ENCODE measurements around the gene GPR55.

Gene GPR55

DNA sequence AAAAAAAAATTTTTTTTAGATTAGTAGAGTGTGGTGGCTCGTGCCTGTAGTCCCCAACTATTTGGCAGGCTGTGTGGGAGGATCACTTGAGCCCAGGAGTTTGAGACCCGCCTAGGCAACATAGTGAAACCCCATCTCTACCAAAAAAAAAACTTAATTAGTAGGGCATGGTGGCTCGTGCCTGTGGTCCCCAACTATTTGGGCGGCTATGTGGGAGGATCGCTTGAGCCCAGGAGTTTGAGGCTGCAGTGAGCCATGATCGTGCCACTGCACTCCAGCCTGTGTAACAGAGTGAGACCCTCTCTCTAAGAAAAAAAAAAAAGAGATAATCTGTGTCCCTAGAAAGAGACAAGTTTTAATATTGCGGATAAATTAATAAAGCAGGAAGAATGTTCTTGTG, 8.8 kb downstream of the GPR55 start:
- DNase-seq = no peak

DNA sequence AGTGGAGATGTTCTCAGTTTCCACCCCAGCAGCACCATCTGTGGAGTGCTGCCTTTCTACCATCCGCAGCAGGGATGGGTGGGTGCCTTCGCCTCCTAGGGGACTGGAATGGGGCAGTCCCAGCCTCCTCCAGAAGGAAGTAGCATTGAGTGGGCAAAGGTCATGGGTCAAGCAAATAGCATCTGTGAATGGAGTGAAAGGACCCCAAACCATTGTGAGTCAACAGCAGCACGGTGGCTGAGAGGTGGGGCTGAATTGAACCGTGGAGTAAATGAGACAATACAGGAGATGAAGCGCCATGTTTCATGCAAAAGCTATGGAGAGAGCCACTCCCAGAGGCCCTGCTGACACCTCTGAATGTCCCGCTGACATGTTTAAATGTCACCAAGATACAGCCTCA, 9.7 kb downstream of the GPR55 start:
- DNase-seq = no peak

DNA sequence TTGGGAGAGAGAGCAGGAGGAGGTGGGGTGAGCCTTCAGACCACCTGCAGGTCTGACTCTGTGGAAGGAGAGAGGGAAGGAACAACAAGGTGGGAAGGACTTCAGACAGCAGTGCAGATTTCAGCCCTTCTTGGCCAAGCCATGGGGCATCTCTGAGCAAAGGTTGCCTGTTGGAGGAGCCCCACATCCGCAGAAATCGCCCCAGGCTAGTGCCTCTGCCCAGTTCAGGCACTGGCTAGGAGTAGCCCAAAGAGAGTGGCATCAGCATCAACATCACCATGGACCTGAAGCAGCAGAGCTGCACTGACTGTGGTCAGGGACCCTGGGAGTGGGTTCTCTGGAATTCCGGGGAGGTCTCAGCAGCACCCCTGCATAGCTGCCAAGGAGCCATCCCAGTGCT, 10.2 kb downstream of the GPR55 start:
- DNase-seq = no peak

DNA sequence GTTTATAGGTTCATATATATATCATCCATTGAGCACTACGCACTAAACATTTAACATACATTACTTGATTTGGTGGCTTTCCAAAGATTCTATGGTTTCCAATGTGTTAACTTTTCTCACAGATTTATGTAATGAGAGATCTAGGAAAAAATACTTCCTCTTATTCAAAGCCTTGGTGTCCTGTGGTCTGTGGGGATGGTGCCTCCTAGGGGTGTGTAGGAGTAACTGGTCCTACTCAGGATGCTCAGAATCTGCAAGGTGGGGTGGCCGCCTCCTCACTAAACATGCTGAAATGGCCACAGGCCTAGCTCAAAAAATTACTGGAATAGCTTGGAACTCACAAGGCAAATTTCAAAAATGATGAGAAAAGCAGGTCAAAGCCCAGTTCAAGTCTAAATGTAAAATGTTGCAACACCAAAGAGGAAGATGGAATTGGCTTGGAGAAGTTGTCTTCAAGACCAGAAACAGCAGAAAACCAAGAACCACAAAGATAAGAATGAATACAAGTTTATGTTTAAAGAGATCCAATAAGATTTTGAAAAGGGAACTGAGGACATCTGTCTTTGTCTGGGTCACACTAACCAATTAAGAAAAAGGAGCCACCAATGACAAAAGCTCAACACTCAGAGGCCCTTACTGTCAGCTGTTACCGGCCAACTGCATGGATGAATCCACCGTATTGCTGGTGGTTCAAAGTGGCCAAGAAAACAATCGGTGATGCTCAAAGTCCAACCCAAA, 11.5 kb downstream of the GPR55 start:
- no peak for DNase-seq

DNA sequence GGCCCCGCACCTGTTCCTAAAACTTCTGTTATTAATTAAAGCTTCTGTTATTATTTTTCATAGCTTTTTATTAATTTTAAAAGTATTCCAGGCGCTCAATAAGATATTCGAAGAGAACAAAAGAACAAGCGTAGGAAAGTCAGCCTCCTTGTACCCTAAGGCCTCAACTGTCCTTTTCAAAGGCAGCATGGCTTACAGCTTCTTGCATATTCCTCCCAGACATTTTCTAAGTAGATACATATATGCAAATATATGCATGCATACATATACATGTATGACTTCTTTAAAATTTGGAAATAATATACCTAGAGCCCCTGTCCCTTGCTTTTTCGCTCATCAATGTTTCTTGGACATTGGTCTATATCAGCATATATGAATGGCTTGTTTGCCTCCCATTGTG, 12.3 kb downstream of the GPR55 start:
- DNase-seq = no peak

DNA sequence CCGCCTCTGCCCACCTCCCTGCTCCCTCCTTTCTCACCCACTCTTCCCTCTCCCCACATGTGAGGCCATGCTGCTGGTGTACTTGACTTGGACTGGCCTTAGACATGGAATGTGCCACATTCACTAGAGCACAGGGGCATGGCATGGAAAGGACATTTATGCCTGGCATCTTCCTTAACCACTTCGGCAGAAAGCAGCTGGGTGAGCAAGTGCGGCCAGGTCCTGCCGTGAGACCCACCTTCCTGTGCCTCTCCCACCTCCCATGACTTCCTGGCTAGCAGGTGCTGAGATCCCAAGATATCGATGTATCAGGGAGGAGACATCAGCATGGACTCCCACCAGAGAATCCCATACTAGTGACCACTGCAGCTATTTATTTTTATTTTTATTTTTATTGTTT, 13.0 kb downstream of the GPR55 start:
- no peak for DNase-seq

DNA sequence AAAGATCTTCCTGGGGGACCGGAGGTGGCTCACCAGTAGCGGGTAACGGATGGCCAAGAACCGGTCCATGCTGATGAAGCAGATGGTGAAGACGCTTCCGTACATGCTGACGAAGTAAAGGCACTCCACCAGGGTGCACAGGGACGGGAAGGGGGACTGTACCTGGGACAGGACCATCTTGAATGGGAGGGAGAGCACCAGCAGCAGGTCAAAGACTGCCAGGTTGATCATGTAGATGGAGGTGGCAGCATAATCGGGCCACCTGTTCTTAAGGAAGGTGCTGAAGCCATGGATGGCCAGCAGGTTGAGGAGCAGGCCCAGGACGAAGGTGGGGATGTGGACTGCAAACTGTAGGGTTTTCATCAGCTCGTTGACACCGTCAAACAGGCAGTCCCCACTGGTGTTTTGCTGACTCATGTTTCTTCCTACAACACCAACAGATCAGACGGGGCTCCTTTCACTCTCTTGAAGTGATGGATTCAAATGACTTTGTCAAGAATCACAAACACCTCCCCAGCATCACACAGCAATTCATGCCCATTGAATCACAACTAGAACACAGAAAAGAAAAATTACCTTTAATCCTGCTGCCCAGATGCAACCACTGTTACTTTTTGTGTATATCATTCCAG, 14.4 kb downstream of the GPR55 start:
- no peak for DNase-seq

DNA sequence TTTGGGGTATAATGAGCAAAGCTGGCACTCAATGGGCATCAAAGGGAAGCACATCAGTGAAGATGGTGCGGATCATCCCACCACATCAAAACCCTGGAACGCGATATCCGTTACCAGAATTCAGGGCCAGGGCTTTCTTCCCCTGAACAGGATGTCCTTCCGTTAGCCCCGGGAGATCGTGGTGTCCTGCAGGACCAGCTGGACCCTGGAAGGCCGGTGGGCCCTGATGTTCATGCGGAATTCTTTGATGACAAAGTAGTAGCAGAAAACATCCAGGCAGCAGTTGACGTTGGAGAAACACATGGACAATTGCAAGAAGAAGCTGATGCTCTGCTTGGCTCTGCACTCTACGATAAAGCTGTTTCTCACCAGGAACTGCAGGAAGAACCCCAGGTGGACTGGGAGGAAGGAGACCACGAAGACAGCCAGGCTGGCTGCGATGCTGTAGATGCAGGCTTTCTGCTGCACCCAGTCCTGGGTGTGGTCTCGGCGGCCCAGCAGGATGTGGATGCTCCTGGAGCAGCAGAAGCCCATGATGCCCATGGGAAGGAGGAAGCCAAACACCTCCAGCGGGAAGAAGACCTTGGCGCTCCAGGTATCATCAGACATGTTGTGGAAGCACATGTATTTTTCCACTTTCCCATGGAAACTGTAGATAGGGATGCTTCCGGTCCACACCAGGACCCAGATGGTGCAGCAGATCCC, 15.0 kb downstream of the GPR55 start:
- DNase-seq = no peak

DNA sequence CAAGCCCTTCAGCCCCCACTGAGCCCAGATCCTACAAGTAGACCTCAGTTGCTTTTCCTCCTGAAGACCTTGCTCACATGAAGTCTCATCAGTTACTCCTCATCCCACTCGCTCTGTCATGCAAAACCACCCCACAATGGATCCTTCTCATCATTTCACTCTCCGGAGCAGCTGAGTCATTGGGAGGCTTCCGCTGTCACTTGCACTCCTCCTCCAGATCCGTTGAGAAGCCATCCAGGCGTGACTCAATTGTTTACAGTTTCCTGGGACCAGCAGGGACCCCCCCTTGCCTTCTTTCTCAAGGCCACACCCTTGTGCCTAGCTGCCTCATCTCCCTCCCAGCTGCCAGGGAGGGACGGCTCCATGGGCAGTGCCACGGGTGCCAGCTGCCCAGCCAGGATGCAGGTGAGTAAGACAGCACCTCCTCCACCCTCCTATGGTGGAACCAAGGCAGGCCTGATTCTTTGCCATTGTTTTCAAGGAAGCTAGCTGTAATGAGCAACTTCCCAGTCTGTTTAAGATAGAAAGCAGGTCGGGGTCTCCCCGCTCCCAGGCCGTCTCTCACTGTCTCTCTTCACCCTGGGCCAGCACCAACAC, 16.3 kb downstream of the GPR55 start:
- peak; percentile 82 for DNase-seq

DNA sequence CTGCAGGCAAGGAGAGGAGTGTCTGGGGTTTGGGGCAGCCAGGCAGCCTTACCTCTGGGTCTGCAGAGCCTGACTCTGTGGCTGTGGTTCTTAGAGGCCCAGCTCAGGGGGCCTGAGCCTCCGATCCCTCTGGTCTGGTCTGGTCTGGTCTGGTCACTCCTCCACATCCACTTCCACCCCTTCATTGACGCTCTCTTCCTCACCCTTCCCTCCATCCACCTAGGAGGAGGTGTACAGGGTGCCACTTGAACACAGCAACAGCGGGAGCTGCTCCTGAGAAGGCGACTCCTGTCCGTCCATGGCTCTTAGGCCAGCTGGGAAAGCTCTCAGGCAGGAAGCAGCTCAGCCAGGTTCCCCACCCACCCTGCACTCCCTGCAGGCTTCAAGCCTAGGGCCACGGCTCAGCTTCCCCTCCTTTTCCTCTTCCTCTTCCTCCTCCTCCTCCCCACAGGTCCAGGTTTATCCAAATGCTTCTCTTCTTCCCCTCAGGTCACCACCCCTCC, 16.9 kb downstream of the GPR55 start:
- DNase-seq = no peak

DNA sequence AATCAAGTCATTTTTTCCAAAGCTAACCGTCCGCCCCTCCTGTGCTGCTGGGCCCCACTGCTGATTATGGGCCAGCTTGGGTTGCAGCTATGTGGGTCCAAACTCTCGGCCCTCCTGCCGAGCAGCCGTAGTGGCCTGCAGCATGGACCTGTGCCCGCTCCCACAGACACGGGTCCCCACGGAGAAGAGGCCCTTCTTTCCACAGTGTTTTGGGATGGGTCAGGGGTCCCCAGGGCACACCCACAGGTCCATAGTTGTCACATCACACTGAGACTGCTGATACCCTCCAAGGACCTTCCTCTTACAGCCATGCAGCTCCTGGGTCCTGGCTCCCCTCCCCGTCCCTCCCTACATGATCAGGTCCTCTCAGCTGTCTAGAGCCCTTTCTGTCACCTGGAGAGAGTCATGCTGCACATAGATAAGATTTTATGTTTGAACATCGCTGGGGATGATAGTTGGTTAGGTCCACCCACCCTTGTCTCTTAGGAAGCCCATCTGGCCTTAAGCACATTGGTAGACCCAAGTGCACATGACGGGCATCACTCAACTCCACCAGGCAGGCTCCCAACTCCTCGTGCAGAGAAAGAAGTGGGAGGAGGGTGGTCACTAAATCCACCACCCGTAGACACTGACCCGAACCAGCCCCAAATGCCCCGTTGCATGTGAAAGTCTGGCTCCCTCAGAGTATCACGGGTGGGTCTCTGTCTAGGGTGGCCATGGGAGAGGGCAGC, 17.5 kb downstream of the GPR55 start:
- DNase-seq = no peak

DNA sequence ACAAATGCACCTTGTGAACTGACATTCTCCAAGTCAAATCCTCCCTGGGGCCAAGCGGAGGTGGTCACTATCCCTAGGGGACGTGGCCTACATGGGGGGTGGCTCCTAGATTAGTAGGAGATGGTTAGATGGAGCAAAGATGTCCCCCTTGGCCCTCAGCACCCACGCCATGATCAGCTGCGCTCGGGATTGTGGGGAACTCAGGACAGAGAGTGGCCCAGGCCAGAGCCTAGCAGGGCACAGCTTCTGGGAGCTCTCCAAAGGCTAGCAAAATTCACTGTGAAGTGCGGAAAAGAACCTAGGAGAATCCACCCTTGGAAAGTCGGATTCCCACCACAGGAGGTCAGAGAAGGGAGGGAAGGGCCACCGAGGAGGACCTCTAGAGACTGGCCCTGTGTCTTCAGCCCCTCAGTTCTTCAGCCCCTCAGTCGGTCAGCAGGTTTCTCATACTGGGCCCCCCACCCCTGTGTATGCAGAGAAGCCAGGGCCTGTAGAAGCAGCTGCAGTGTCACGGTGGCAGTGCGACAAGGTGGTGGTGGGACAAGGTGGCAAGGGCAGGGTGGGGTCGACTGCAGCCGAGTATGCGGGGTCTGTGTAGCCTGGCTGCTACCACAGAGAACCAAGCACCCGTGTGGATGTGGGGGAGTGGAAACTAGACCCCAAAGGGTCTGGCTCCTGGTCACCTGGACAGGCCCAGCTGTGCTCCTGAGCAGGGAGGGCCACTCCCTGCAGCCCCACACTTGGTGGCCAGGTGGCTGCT, 18.4 kb downstream of the GPR55 start:
- no peak for DNase-seq

DNA sequence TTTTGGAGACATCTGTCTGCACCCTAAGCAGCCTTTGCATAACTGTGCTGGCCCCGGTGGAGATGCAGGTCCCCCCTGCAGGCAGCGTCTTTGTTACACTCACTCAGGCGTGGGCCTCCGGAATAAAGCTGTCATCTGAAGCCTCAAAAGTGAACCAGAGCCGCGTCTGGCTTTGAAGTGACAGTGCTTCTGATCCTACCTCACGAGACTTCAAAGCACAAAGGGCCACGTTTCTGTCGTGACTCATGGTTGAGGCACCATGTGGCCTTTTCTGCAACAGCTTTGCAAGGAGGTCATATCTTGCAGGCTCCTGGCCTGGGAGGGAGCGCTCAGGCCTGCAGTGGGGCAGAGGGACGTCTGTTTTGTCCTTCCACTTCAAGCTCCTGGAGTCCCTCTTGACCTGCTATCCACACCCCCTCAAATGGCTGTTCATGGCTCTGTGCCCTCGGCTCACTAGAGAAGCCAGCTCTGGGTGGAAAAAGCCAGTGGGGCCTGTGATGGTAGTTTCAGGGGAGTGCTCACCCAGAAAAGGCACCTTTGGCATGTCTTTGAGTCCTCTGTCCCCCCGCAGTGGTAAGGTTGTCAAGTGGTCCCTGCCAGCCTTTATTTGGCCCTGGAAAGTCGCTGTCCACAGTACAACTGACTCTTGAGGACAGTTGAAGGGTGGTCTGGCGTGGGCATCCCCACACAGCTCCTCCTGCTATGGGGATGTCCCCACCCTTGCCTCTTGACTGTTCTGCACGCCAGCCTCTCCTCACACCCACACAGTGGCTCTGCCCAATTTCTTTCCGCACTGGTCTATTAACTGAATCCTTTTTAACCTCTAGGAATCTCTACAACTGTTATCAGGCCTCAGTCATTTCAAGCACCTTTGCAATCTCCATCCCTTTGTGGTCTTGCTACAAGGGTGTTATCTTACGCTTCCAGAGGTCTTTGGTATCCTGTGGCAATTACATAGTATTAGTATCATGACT, 19.3 kb downstream of the GPR55 start:
- DNase-seq = no peak

DNA sequence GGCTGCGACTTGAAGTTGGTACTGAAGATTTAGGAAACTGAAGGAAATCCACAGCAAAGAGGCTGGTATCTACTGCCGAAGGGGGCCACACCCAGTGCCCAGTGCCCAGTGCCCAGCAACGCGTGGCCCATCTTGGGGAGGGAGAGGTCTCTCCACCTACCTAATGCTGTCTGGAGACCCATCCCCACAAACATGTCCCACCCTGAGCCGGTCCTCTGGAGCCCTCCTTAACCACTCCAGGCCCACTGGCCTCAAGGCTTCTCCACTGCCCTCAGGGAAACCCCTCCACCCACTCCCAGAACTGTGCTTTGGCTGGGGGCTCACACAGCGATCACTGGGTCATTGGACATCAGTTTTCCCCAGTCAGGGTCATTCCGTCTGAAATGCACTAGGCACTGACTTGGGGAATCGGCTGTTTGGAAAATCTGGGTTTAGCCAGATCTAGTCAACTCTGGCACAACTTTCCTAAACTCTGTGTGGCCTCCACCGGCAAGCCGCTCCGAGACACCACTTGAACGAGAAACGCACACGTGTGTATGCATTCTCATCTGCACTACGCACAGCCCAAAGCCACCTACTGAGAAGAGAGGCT, 20.1 kb downstream of the GPR55 start:
- DNase-seq = no peak

DNA sequence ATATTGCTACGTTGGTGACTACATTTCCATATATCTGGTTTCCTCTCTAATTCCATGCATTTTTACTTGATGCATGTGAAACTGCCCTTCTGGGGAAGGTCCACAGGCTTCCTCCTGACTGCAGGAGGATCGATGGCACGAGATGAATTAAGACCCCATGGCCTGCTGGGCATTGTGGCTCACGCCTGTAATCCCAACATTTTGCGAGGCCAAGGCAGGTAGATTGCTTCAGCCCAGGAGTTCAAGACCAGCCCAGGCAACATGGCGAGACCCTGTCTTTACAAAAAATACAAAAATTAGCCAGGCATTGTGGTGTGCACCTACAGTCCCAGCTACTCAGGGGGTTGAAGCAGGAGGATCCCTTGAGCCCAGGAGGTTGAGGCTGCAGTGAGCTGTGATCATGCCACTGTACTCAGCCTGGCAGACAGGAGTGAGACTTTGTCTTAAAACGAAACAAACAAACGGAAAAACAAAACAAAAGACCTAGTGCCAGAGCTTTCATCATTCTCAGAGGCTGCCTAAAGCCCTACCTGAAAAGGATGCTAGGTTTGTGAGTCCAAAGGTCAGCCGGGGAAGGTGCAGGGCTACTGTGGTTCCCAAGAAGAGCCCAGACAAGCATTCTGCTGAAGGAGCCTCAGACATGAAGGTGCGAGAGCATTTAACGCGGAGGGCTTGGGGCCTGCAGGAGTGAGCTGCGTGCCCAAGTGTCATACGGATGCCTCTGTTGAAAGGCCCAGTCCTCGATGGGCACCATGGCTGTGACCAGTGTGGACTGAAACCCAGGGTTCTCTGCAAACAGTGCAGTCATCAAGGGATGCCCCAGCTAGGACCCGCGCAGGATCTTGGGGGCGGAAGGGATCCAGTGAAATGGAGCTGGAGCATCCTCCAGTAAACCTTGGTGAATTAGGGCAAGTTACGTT, 21.6 kb downstream of the GPR55 start:
- no peak for DNase-seq

DNA sequence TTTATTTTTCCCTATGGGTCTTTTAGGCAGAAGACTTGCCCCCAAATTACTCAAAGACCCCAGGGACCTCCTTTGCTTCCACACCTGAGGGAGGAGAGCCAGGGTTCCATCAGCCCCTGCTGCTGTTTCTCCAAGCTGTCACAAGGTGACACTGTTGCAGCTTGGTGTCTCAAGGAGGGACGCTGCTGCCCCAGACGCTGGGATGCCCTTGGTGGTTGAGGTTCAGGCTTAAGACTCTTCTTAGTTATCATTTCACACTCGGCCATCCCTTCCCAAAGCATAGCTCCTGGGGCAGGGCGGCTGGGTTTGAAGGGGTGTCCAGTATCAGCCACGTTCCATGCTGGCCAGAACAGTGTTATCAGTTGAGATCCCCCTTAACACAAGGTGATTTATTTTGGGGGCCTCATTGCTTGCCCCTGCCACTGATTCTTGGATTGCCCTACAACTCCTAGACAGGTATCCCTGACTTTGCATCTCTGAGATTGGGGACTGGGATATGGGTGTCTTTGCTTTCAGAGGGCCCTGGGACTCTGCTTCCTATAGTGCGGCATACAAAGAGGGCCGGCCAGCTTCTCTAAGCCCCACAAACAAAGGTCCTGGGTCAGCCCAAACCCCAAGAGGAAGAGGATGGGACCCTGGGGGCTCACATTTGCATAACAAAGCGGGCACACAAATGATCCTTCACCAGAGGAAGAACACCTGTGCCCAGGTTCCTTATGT, 22.7 kb downstream of the GPR55 start:
- no peak for DNase-seq

DNA sequence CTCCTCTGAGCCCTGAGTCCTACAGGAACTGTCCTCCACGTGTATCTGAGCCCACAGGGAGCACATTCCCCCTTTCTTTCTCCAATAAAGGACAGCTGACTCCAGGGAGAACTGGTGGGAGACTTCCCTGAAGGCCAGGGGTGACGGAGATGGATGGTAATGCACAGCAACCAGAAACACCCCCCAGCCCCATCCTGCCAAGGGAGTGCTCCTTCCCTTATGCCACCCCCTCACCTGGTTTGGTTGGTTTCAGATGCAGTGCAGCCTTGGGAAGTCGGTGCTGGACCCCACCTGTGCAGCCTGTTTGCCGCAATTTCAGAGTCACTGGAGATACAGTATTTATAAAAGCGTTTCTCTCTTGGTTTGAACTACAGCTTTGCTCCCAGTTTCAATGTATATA, 24.0 kb downstream of the GPR55 start:
- no peak for DNase-seq

DNA sequence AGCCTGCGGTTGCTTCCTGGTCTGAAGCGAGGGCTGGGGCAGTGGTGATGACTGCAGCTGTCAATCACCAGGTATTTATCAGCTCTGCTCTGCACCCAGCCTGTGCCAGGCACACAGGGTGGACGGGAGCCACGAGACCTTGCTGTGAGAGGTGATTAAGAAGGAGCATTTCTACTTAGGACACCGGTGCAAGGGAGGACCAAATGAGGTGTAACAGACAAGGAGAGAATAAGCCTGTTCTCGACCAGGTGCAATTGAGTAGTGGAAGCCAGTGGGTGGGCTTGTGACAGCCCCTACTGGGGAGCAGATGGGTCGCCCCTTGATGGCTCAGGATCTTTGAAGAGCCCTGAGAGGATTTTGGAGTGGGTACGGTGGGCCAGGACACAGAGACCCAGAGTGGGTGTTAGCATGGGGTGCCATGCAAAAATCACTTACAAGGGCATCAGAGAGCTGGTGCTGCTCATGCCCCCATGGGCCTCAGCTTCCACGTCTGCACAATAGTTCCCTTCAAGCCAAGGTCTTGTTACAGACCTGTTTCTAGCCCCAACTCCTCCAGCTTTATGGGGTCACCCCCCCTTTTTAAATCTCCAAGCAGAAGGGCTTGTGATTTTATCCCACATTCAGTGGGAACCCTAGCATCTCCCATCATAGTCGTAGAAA, 24.6 kb downstream of the GPR55 start:
- DNase-seq = no peak

All from T1000 (cell line).